ENCODE results near the gene CITED4. TPM values are rescaled to one million over a fixed set of nuclear protein-coding genes. Genes with fewer than 3 reads are reported as not detected.

Gene CITED4
- total RNA-seq, 2 donors from 2014 or later, result 9.0 to 9.5 TPM

DNA sequence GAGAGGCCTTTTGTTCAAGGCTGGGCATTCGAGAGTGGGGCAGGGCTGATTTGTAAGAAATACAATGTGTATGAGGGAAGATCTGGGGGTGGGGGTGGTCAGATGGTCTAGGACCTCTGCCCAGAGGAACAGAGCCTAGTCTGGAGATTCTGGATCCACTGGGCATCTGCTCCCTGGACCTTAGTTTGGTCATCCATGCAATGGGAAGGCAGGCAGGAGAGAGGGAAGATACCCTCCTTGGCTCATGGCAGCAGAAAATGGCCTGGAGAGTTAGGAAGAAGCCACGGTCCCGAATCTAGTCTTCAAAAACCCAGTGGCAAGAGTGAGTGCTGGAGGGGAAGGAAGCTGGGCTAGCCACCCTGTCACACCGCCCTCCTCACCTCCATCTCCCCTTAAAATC is 38.8 kb downstream of the CITED4 start:
- WGBS, 2 experiments (ENCODE audit: insufficient coverage in 1 of 2, insufficient read length in 1 of 2), result 94 to 100% methylated on average over 1 to 4 of the region's 4 CpGs
- TF ChIP-seq, protein P1, sequence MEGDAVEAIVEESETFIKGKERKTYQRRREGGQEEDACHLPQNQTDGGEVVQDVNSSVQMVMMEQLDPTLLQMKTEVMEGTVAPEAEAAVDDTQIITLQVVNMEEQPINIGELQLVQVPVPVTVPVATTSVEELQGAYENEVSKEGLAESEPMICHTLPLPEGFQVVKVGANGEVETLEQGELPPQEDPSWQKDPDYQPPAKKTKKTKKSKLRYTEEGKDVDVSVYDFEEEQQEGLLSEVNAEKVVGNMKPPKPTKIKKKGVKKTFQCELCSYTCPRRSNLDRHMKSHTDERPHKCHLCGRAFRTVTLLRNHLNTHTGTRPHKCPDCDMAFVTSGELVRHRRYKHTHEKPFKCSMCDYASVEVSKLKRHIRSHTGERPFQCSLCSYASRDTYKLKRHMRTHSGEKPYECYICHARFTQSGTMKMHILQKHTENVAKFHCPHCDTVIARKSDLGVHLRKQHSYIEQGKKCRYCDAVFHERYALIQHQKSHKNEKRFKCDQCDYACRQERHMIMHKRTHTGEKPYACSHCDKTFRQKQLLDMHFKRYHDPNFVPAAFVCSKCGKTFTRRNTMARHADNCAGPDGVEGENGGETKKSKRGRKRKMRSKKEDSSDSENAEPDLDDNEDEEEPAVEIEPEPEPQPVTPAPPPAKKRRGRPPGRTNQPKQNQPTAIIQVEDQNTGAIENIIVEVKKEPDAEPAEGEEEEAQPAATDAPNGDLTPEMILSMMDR (conservative IDR thresholded peaks at IDR 0.05), result no peak
- no peak overlapping the region for H3K4me3 Mint-ChIP-seq

DNA sequence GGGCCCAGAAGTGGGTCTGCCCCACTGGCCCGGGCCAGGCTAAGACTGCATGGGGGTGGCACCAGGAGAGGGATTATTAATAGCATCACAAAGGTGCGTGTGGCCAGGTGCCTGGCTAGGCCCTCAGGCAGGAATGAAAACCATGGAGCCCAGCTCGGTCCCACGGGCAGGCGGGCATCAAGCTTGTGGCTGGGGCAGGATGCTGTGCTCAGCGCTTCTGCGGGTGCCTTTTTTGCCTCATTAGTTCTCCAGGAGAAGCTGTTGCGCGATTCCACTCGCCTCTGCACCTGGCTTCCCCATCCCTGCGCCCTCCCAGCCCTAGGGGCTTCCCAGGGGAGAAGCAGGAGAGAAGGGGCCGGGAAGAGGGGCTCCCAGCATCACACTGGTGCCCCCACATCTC is 39.3 kb downstream of the CITED4 start:
- TF ChIP-seq, protein P1 (conservative IDR thresholded peaks at IDR 0.05), result no peak
- no peaks in the 10 kb centered on the region for H3K36me3 ChIP-seq (ENCODE audit: control insufficient read depth, insufficient read depth, low read length)
- H3K4me3 Mint-ChIP-seq, result no peak overlapping the region
- no peak overlapping the region for H3K27ac Mint-ChIP-seq
- peaks cover 18% of the 10 kb centered on the region for H3K27me3 Mint-ChIP-seq (ENCODE audit: insufficient read depth)
- no peak overlapping the region for H3K27ac ChIP-seq (ENCODE audit: low read depth, low read length)
- no peak for DNase-seq
- WGBS, 2 experiments (ENCODE audit: insufficient coverage in 1 of 2, insufficient read length in 1 of 2), result 93 to 97% methylated on average over 10 to 12 of the region's 12 CpGs
- peaks cover 24% of the 10 kb centered on the region for H3K4me1 Mint-ChIP-seq
- H3K36me3 Mint-ChIP-seq (ENCODE audit: low read depth), result no peaks in the 10 kb centered on the region
- H3K4me3 ChIP-seq (ENCODE audit: low read length), result no peak overlapping the region
- no peaks in the 10 kb centered on the region for H3K9me3 ChIP-seq (ENCODE audit: control insufficient read depth, low read length)
- H3K9ac ChIP-seq (ENCODE audit: extremely low read depth, low read length, poor library complexity, severe bottlenecking), result no peak overlapping the region
- peaks cover 33% of the 10 kb centered on the region for H3K4me1 ChIP-seq (ENCODE audit: control insufficient read depth, insufficient read depth, low read length)
- H3K9me3 Mint-ChIP-seq, result no peaks in the 10 kb centered on the region
- peaks cover 7% of the 10 kb centered on the region for H3K27me3 ChIP-seq (ENCODE audit: control insufficient read depth, insufficient read depth, low read length, poor library complexity, severe bottlenecking)

More for the DNA sequence above, 38.8 kb downstream of the CITED4 start:
- Histone ChIP-seq H3K9ac (ENCODE audit: extremely low read depth, low read length, poor library complexity, severe bottlenecking) (no peak overlapping the region), H3K27me3 (ENCODE audit: control insufficient read depth, insufficient read depth, low read length, poor library complexity, severe bottlenecking) (peaks cover 3% of the 10 kb centered on the region), H3K4me3 (ENCODE audit: low read length) (no peak overlapping the region), H3K27ac (ENCODE audit: low read depth, low read length) (no peak overlapping the region), H3K36me3 (ENCODE audit: control insufficient read depth, insufficient read depth, low read length) (no peaks in the 10 kb centered on the region), H3K9me3 (ENCODE audit: control insufficient read depth, low read length) (no peaks in the 10 kb centered on the region), H3K4me1 (ENCODE audit: control insufficient read depth, insufficient read depth, low read length) (peaks cover 33% of the 10 kb centered on the region)
- Mint-ChIP-seq H3K27ac (no peak overlapping the region), H3K27me3 (ENCODE audit: insufficient read depth) (peaks cover 13% of the 10 kb centered on the region), H3K9me3 (no peaks in the 10 kb centered on the region), H3K4me1 (peaks cover 24% of the 10 kb centered on the region), H3K36me3 (ENCODE audit: low read depth) (no peaks in the 10 kb centered on the region)
- DNase-seq, result no peak

DNA sequence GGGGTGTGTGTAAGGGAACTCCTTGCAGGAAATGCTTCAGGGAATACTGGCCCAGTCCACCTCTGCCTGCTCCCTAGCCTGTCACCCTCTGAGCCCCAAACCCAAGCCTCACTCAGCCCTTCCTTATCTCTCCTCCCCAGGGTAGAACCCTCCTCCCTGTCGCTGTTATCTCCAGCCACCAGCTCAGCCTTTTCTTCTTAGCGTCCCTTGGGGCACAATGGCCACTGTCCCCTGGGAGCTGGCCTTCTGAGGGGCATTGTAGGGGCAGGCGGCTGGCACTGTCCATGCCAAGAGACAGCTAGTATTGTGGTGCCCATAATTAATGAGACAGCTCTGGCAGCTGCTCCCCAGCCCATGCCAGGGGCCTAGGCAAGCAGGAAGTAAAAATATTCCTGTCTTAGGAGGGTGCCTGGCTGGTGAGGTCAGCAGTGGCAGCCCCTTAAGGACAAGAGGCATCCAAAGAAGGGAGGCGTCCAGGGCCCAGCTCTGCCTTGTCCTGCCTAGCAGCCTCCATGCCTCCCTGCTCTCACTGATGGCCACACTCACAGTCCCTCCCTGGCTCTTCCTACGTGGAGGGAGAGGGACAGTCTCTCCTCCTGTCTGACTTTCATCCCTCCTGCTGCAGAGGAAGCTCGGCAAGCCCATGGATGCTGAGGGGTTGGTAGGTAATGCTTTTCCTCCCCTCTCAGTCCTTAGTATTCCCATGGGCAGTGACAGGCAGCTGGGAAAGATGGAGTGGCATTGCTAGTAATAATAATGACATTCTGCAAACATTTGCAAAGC is 41.1 kb downstream of the CITED4 start:
- Mint-ChIP-seq H3K4me1 (peaks cover 24% of the 10 kb centered on the region), H3K9me3 (no peaks in the 10 kb centered on the region), H3K36me3 (ENCODE audit: low read depth) (no peaks in the 10 kb centered on the region), H3K27me3 (ENCODE audit: insufficient read depth) (peaks cover 36% of the 10 kb centered on the region), H3K27ac (no peak overlapping the region), H3K4me3 (no peak overlapping the region)
- TF ChIP-seq, protein P1 (conservative IDR thresholded peaks at IDR 0.05), result no peak
- Histone ChIP-seq H3K27ac (ENCODE audit: low read depth, low read length) (no peak overlapping the region), H3K4me3 (ENCODE audit: low read length) (peak overlapping the region; percentile 22), H3K9me3 (ENCODE audit: control insufficient read depth, low read length) (no peaks in the 10 kb centered on the region), H3K36me3 (ENCODE audit: control insufficient read depth, insufficient read depth, low read length) (no peaks in the 10 kb centered on the region), H3K4me1 (ENCODE audit: control insufficient read depth, insufficient read depth, low read length) (peaks cover 33% of the 10 kb centered on the region), H3K9ac (ENCODE audit: extremely low read depth, low read length, poor library complexity, severe bottlenecking) (peak overlapping the region; percentile 11), H3K27me3 (ENCODE audit: control insufficient read depth, insufficient read depth, low read length, poor library complexity, severe bottlenecking) (peaks cover 25% of the 10 kb centered on the region)
- no peak for DNase-seq
- 65 to 73% methylated on average over 4 to 6 of the region's 6 CpGs for WGBS, 2 experiments (ENCODE audit: insufficient coverage in 1 of 2, insufficient read length in 1 of 2)

Measured in endodermal cell (in vitro differentiated cells).